Neural progenitor cell (in vitro differentiated cells): Measurements from ENCODE around the gene WBP2. TPM values are rescaled to one million over a fixed set of nuclear protein-coding genes. Genes with fewer than 3 reads are reported as not detected.
A peak's percentile ranks its signal among the peaks of the same experiment; 100 is the strongest.

Experiments
- DNase-seq: peaks from one replicate; pipeline ENCODE4 v3.0.0-alpha.2; 2016; ENCODE audit warnings: low spot score
- H2AFZ ChIP-seq: fragments of 200-600 bp; sonication (generic); replicated peaks from 2 replicates; pipeline ENCODE4 v1.6.1; 2016; ENCODE audit warnings: antibody characterized with exemption
- H3F3A ChIP-seq: fragments of 200-600 bp; sonication (generic); 2 replicates; pipeline ENCODE4 v1.6.1; 2016; ENCODE audit warnings: antibody characterized with exemption, low read depth
- H3K27ac ChIP-seq: fragments of 200-600 bp; sonication (generic); 2 replicates; pipeline ENCODE4 v1.5.1; 2016; ENCODE audit warnings: mild to moderate bottlenecking
- H3K27me3 ChIP-seq: fragments of 200-600 bp; sonication (generic); 2 replicates; pipeline ENCODE4 v1.6.1; 2016; ENCODE audit warnings: mild to moderate bottlenecking, moderate library complexity
- H3K36me3 ChIP-seq: fragments of 200-600 bp; sonication (generic); 2 replicates; pipeline ENCODE4 v1.5.1; 2016
- H3K4me1 ChIP-seq: fragments of 200-600 bp; sonication (generic); 2 replicates; pipeline ENCODE4 v1.6.1; 2016; ENCODE audit warnings: mixed run types
- H3K4me2 ChIP-seq: fragments of 200-600 bp; sonication (generic); 2 replicates; pipeline ENCODE4 v1.6.1; 2016
- H3K4me3 ChIP-seq: fragments of 200-600 bp; sonication (generic); 2 replicates; pipeline ENCODE4 v1.5.1; 2016
- H3K79me2 ChIP-seq: fragments of 200-600 bp; sonication (generic); 2 replicates; pipeline ENCODE4 v1.6.1; 2016; ENCODE audit warnings: low read depth
- H3K9ac ChIP-seq: fragments of 200-600 bp; sonication (generic); 2 replicates; pipeline ENCODE4 v1.6.1; 2016
- H3K9me3 ChIP-seq: fragments of 200-600 bp; sonication (generic); 2 replicates; pipeline ENCODE4 v1.5.1; 2016; ENCODE audit warnings: low read depth
- H4K20me1 ChIP-seq: fragments of 200-600 bp; sonication (generic); 2 replicates; pipeline ENCODE4 v1.6.1; 2016; ENCODE audit warnings: low read depth
- H3K27ac Mint-ChIP-seq: 3 replicates; pipeline ENCODE4 v1.8.0; 2021; ENCODE audit warnings: mixed read lengths
- H3K27me3 Mint-ChIP-seq: 2 replicates; pipeline ENCODE4 v1.8.0; 2022; ENCODE audit warnings: low read depth, mild to moderate bottlenecking, inconsistent platforms, moderate library complexity, mixed read lengths; ENCODE audit not compliant: insufficient read depth
- H3K36me3 Mint-ChIP-seq: 3 replicates; pipeline ENCODE4 v1.8.0; 2021; ENCODE audit warnings: mixed read lengths
- H3K4me1 Mint-ChIP-seq: 3 replicates; pipeline ENCODE4 v1.8.0; 2021; ENCODE audit warnings: mixed read lengths
- H3K4me3 Mint-ChIP-seq: 3 replicates; pipeline ENCODE4 v1.8.0; 2021; ENCODE audit warnings: mild to moderate bottlenecking, moderate library complexity, mixed read lengths
- H3K9me3 Mint-ChIP-seq: 3 replicates; pipeline ENCODE4 v1.8.0; 2020; ENCODE audit warnings: mixed read lengths
- EZH2 ChIP-seq: fragments of 200-600 bp; sonication (generic); IDR thresholded peaks from 2 replicates; pipeline ENCODE4 v1.6.1; 2017; ENCODE audit warnings: antibody characterized with exemption, mild to moderate bottlenecking, moderate library complexity
- EZH2phosphoT487 ChIP-seq: fragments of 200-600 bp; sonication (generic); IDR thresholded peaks from 2 replicates; pipeline ENCODE4 v1.6.1; 2017; ENCODE audit warnings: antibody characterized with exemption
- total RNA-seq: library from RNA; depleted of rRNA; stranded (reverse); fragments of >200 nt; gene quantifications from 2 replicates; pipeline ENCODE4 v1.2.3, GENCODE V29; 2015; ENCODE audit warnings: low replicate concordance
- TF ChIP-seq, protein P1 (sequence below): fragments of 200-600 bp; sonication (generic); IDR thresholded peaks from 2 replicates; pipeline ENCODE4 v1.5.1; 2017; ENCODE audit warnings: antibody characterized with exemption, mild to moderate bottlenecking

WBP2 gene
- total RNA-seq, 1 donor from 2014 or later = 20.9 TPM

DNA sequence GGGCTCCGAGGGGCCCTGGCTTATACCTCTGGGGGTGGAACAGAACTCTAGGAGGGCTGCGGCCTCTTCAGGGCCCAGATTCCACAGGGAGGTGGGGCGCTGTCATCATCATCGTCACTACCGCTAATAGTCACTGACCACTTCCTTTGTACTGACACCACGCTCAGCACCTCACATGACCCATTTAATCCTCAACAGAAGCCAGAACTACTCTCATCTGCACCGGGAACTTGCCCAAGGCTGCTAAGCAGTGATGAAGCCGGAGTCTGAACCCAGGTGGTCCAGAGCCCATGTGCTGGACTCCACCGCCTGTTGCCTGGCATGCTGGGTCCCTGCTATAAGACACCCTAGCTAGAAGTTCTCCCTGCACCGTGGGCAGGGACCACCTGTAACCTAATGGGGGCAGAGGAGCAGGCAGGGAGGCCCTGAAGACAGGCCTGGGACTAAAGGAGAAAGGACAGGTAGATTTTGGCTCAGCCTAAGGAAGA, 22.9 kb downstream of the WBP2 start:
- Histone ChIP-seq H3K27me3 (no peaks in the 10 kb centered on the region), H2AFZ (no peak overlapping the region), H3K4me3 (no peak overlapping the region)

DNA sequence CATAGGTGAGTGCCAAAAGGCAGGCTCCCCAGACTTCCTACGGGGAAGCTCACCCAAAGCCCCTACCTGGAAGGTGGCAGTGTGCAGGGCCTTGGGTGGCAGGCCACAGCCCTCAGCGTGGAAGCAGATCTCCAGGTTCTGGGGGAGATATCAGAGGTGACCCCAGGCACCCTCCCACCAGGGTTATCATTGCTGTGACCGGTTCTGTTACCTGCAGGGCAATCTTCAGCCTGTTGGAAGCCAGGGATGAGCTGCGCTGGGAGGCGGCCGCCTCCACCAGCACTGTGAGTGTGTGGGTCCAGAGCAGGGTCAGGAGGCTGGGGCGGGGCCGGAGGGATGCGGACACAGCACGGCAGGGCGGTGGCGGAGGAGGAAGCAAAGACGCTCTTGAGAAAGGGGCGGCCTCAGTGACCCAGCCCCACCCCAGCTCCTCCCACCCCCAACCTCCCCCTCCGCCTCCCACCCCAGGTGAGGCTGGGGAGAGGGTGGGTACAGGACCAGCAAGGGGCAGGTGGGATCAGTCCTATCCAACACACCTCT, 24.0 kb downstream of the WBP2 start:
- no peaks in the 10 kb centered on the region for H3K36me3 ChIP-seq
- H2AFZ ChIP-seq = no peak overlapping the region
- no peak overlapping the region for H3K4me3 ChIP-seq
- no peaks in the 10 kb centered on the region for H3K27me3 ChIP-seq
- H3K36me3 Mint-ChIP-seq = no peaks in the 10 kb centered on the region
- H3K9me3 Mint-ChIP-seq = no peaks in the 10 kb centered on the region
- no peak for DNase-seq
- H4K20me1 ChIP-seq = no peaks in the 10 kb centered on the region
- H3K4me3 Mint-ChIP-seq = no peak overlapping the region
- H3K4me1 ChIP-seq = peaks cover 27% of the 10 kb centered on the region
- no peak overlapping the region for H3K9ac ChIP-seq
- no peak overlapping the region for H3K4me2 ChIP-seq
- H3K4me1 Mint-ChIP-seq = peaks cover 25% of the 10 kb centered on the region
- H3K27ac Mint-ChIP-seq = no peak overlapping the region
- TF ChIP-seq EZH2phosphoT487 (no peak), EZH2 (no peak)
- TF ChIP-seq, protein P1, sequence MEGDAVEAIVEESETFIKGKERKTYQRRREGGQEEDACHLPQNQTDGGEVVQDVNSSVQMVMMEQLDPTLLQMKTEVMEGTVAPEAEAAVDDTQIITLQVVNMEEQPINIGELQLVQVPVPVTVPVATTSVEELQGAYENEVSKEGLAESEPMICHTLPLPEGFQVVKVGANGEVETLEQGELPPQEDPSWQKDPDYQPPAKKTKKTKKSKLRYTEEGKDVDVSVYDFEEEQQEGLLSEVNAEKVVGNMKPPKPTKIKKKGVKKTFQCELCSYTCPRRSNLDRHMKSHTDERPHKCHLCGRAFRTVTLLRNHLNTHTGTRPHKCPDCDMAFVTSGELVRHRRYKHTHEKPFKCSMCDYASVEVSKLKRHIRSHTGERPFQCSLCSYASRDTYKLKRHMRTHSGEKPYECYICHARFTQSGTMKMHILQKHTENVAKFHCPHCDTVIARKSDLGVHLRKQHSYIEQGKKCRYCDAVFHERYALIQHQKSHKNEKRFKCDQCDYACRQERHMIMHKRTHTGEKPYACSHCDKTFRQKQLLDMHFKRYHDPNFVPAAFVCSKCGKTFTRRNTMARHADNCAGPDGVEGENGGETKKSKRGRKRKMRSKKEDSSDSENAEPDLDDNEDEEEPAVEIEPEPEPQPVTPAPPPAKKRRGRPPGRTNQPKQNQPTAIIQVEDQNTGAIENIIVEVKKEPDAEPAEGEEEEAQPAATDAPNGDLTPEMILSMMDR = no peak
- peaks cover 8% of the 10 kb centered on the region for H3K27me3 Mint-ChIP-seq
- H3K79me2 ChIP-seq = no peaks in the 10 kb centered on the region
- H3F3A ChIP-seq = peaks cover 27% of the 10 kb centered on the region
- H3K9me3 ChIP-seq = no peaks in the 10 kb centered on the region
- no peak overlapping the region for H3K27ac ChIP-seq

More for the DNA sequence above, 22.9 kb downstream of the WBP2 start:
- H4K20me1 ChIP-seq = no peaks in the 10 kb centered on the region
- no peaks in the 10 kb centered on the region for H3K79me2 ChIP-seq
- H3K27me3 Mint-ChIP-seq = peaks cover 8% of the 10 kb centered on the region
- no peaks in the 10 kb centered on the region for H3K36me3 ChIP-seq
- H3K4me2 ChIP-seq = no peak overlapping the region
- DNase-seq = no peak
- H3K27ac ChIP-seq = no peak overlapping the region
- H3K9me3 ChIP-seq = no peaks in the 10 kb centered on the region
- H3K9ac ChIP-seq = no peak overlapping the region
- peaks cover 24% of the 10 kb centered on the region for H3F3A ChIP-seq
- no peaks in the 10 kb centered on the region for H3K9me3 Mint-ChIP-seq
- H3K4me1 Mint-ChIP-seq = peaks cover 20% of the 10 kb centered on the region
- no peaks in the 10 kb centered on the region for H3K36me3 Mint-ChIP-seq
- no peak for TF ChIP-seq EZH2
- TF ChIP-seq, protein P1 = no peak
- TF ChIP-seq EZH2phosphoT487 = no peak
- peak overlapping the region; percentile 37 for H3K4me3 Mint-ChIP-seq
- H3K4me1 ChIP-seq = peaks cover 23% of the 10 kb centered on the region
- no peak overlapping the region for H3K27ac Mint-ChIP-seq

DNA sequence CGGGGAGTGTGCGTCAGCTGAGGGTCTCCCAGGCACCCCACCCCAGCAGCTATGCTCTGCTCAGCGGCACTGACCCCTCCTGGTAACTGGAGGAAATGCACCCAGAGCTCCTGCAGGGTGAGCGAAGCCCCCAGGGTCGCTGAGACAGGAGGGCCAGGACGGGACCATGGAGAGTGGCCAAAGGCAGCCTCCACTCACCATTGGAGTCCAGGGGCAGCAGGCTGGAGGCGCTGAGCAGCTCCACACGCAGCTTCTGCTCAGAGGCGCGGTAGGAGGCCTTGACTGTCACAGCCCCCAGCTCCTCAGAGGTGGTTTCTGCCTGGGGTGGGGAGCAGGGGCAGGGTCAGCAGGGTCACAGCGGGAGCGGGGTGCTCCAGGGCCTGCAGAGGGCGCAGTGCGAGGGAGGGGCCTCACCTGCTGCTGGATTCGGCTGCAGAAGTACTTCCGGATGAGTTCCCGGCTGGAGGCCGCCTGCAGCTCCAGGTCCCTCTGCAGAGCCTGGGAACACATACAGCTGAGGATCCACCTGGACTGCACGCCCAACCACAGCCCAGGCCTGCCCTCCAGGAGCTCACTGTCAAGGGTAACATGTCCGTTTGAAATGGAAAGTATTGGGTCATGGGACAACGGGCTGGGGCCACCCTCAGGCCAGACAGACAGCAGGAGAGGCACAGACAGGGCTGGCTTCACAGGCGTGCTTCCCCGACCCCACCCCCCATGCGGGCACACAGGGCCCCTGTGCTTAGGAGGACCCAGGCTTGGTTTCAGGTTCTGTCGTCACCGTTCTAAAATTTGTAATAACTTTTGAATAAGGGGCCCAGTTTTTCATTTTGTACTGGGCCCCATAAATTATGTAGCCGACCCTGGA, 24.7 kb downstream of the WBP2 start:
- no peak overlapping the region for H3K9ac ChIP-seq
- H3K4me3 ChIP-seq = no peak overlapping the region
- no peaks in the 10 kb centered on the region for H3K79me2 ChIP-seq
- peaks cover 8% of the 10 kb centered on the region for H3K27me3 Mint-ChIP-seq
- H3K36me3 ChIP-seq = no peaks in the 10 kb centered on the region
- no peak overlapping the region for H2AFZ ChIP-seq
- peaks cover 27% of the 10 kb centered on the region for H3K4me1 ChIP-seq
- DNase-seq = peak; percentile 71
- no peaks in the 10 kb centered on the region for H3K27me3 ChIP-seq
- H3K4me2 ChIP-seq = no peak overlapping the region
- H3F3A ChIP-seq = peaks cover 27% of the 10 kb centered on the region
- H3K27ac Mint-ChIP-seq = no peak overlapping the region
- TF ChIP-seq, protein P1 = peak; percentile 61
- TF ChIP-seq EZH2 (no peak), EZH2phosphoT487 (no peak)
- no peaks in the 10 kb centered on the region for H3K9me3 ChIP-seq
- no peak overlapping the region for H3K4me3 Mint-ChIP-seq
- H3K36me3 Mint-ChIP-seq = peaks cover 1% of the 10 kb centered on the region
- no peaks in the 10 kb centered on the region for H4K20me1 ChIP-seq
- H3K9me3 Mint-ChIP-seq = no peaks in the 10 kb centered on the region
- H3K4me1 Mint-ChIP-seq = peaks cover 25% of the 10 kb centered on the region
- no peak overlapping the region for H3K27ac ChIP-seq
